SK-N-SH (cell line): ENCODE measurements around the gene AGAP1.

ENCODE experiments used
- EP300 ChIP-seq, 2 experiments: IDR thresholded peaks; 2 replicates each; pipeline versions ENCODE4 v1.4.0 to v1.6.1; 2012; ENCODE audit warnings: borderline replicate concordance in 1 of 2, low read depth in 1 of 2, low read length in 1 of 2
- JUND ChIP-seq: IDR thresholded peaks from 2 replicates; pipeline ENCODE4 v1.4.0; 2012
- POLR2AphosphoS5 ChIP-seq: IDR thresholded peaks from 2 replicates; pipeline ENCODE4 v1.6.1; 2012; ENCODE audit warnings: low read depth, low read length
- TAF1 ChIP-seq: IDR thresholded peaks from 2 replicates; pipeline ENCODE4 v1.6.1; 2012; ENCODE audit warnings: low read depth, mild to moderate bottlenecking, low read length, moderate library complexity, borderline replicate concordance
- ZBTB33 ChIP-seq: IDR thresholded peaks from 2 replicates; pipeline ENCODE4 v1.4.0; 2012; ENCODE audit warnings: low read depth, borderline replicate concordance
- TF ChIP-seq, protein P1 (sequence below): fragments of 200-600 bp; sonication (generic); IDR thresholded peaks from 2 replicates; pipeline ENCODE4 v1.6.1; 2017; ENCODE audit warnings: antibody characterized with exemption, mild to moderate bottlenecking, moderate library complexity

GRCh38 chr2:236103981-236104380 is 610.1 kb downstream of the AGAP1 start:
- TF ChIP-seq TAF1 (no peak), JUND (no peak), ZBTB33 (no peak), EP300 (IDR thresholded peaks at IDR 0.05; ENCODE audit: borderline replicate concordance in 1 of 2, low read depth in 1 of 2, low read length in 1 of 2) (no peak), POLR2AphosphoS5 (no peak)
- TF ChIP-seq, protein P1, sequence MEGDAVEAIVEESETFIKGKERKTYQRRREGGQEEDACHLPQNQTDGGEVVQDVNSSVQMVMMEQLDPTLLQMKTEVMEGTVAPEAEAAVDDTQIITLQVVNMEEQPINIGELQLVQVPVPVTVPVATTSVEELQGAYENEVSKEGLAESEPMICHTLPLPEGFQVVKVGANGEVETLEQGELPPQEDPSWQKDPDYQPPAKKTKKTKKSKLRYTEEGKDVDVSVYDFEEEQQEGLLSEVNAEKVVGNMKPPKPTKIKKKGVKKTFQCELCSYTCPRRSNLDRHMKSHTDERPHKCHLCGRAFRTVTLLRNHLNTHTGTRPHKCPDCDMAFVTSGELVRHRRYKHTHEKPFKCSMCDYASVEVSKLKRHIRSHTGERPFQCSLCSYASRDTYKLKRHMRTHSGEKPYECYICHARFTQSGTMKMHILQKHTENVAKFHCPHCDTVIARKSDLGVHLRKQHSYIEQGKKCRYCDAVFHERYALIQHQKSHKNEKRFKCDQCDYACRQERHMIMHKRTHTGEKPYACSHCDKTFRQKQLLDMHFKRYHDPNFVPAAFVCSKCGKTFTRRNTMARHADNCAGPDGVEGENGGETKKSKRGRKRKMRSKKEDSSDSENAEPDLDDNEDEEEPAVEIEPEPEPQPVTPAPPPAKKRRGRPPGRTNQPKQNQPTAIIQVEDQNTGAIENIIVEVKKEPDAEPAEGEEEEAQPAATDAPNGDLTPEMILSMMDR, result no peak
